Activated CD4-positive, alpha-beta T cell treated with anti-CD3 and anti-CD28 coated beads for 48 hours (primary cell): Measurements from ENCODE around the gene ARMC9.

ENCODE experiments used
- DNase-seq: peaks from one replicate; pipeline ENCODE4 v3.0.0-alpha.2; 2020

ARMC9 gene

DNA sequence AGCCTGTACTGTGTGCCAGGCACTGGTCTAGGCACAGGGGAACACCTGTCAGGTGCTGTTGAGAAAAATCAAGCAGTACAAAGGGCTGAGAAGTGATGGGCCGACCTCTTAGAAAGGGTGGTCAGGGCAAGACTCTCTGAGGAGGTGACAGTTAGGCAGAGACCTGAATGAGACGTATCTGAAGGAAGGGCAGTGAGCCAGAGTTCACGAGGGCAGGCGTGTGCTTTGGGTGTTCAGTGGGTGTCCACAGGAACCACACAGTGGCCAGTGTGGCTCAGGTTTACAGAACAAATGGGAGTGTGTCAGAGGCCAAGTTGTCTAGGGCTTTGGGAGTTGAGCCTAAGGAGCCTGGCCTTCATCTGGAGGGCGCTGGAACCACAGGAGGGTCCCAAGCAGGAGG, 6.2 kb downstream of the ARMC9 start:
- no peak for DNase-seq

GRCh38 chr2:231207734-231208133, 9.3 kb downstream of the ARMC9 start:
- DNase-seq = no peak

- DNase-seq = no peak
These were observed 12.4 kb downstream of the ARMC9 start for GRCh38 chr2:231210782-231211181.

DNA sequence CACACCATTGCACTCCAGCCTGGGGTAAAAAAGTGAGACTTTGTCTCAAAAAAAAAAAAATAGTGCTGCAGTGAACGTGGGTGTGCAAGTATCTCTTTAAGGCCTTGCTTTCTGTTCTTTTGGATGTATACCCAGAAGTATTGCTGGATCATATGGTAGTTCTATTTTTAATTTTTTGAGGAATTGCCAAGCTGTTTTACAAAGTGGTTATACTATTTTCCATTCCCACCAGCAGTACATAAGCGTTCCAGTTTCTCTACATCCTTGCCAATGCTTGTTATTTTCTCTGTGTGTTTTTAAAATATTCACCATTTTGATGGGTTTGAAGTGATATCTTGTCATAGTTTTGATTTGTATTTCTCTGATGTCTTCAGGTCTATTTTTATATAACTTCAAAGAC, 13.1 kb downstream of the ARMC9 start:
- no peak for DNase-seq

GRCh38 chr2:231212329-231212845, 14.0 kb downstream of the ARMC9 start:
- DNase-seq = no peak

- no peak for DNase-seq
These were observed 15.7 kb downstream of the ARMC9 start for GRCh38 chr2:231213931-231214642.

DNA sequence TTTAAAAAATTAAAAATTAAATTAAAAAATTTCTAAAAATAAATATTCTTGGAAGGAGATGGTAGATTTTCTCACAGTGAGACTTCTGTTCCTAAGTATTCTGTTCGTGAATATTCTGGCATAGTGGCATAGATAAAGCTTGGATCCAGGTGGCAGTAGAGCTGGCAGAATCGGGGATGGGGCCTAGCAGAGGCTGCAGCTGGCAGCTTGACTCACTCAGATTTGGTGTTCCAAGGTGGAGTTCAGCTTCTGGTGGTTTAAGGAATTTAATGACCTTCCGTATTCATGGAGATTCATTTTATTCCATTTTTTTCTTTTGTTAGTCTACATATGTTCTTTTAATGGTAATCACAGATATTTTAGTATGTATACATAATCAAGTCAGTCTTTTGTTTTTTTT, 19.9 kb downstream of the ARMC9 start:
- no peak for DNase-seq

GRCh38 chr2:231219289-231219688, 20.9 kb downstream of the ARMC9 start:
- no peak for DNase-seq

- DNase-seq = no peak
These were observed 23.3 kb downstream of the ARMC9 start for GRCh38 chr2:231221761-231222160.

GRCh38 chr2:231222318-231223000, 24.0 kb downstream of the ARMC9 start:
- no peak for DNase-seq

- DNase-seq = no peak
These were observed 24.6 kb downstream of the ARMC9 start for GRCh38 chr2:231223001-231223375.

- DNase-seq = no peak
These were observed 25.1 kb downstream of the ARMC9 start for GRCh38 chr2:231223458-231223976.

DNA sequence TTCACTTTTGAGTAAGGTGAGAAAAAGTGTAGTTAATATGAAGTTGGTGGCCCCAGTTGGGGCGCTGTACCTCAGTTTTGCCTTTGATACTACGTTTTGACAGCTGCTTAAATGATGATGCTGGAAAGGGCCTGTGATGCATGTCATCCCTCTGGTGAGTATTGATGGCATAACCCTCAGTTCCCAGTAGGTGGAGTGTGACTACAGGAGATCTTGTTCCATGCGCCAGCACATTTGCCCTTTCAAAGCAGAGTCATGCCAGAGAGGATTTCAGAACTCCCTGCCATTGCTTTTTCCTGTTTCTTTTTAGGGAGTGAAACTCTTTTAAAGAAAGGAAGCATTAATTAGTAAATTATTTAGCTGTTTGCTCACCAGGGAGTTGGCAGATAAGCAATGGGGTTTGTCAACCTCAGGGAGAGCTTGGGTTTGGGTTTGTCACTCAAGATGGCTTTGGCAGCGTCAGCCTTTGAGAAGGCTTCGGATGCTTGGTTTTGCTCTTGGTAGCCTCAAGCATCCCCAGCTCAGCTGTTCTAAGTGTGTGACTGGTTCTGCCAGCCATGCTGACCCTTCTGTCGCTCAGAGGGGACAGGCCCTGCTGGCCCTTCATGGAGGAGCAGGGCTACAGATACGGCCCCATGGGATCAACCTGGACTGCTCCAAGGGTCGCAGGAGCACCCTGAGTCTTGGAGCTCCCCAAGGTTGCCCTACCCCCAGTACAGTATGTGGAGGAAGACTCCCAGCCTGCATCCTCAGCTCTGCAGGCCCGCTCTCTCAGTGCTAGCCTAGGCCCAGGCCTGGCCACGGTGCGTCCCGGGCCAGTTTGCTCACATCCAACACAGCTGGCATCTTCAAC, 29.1 kb downstream of the ARMC9 start:
- peak; percentile 58 for DNase-seq

DNA sequence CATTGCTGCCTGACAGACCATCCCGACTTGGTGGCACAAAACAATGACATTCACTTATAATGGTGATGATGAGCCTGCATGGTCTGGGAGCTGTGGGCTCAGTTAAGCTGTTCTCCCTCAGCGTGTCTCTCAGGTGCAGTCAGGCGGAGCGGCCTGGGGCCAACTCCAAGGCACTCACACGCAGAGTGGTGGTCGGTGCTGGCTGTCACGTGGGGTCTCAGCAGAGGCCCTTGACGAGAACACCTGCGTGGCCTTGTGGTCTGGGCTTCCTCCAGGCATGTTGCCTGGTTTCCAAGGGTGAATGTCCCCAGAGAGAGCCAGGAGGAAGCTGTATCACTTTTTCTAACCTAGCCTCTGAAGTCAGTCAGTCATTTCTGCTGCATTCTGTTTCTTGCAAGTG, 29.8 kb downstream of the ARMC9 start:
- no peak for DNase-seq

DNA sequence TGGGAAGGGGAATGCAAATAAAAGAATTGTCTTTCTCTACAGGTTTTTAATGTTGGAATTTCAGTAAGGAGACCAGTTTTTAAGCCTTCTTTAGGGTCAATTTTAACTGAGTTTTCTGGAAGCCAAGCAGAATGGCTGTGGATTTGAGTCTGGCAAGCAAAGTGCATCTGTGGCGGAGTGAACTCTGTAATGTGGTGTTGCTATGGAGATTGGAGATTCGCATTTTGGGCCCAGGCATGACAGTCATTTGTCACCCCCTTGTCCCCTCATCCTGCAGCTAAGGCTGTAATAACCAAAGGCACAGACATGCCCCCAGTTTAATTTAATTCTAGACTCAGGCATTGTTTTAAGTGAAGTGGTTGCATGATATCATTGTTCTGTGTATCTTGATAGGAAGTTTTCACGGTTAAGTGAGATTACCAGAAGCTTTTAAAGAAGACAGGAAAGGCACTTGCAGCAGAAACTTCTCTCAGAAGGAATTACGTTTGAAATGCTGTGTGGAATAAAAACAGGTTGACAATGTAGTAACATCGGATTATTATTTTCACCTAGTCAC, 30.6 kb downstream of the ARMC9 start:
- DNase-seq = no peak

GRCh38 chr2:231235217-231235616, 36.8 kb downstream of the ARMC9 start:
- no peak for DNase-seq

- DNase-seq = no peak
These were observed 40.3 kb downstream of the ARMC9 start for GRCh38 chr2:231238689-231239088.

- no peak for DNase-seq
These were observed 41.3 kb downstream of the ARMC9 start for GRCh38 chr2:231239751-231240150.

- DNase-seq = no peak
These were observed 43.5 kb downstream of the ARMC9 start for GRCh38 chr2:231241755-231242507.

- DNase-seq = no peak
These were observed 45.4 kb downstream of the ARMC9 start for GRCh38 chr2:231243866-231244265.

DNA sequence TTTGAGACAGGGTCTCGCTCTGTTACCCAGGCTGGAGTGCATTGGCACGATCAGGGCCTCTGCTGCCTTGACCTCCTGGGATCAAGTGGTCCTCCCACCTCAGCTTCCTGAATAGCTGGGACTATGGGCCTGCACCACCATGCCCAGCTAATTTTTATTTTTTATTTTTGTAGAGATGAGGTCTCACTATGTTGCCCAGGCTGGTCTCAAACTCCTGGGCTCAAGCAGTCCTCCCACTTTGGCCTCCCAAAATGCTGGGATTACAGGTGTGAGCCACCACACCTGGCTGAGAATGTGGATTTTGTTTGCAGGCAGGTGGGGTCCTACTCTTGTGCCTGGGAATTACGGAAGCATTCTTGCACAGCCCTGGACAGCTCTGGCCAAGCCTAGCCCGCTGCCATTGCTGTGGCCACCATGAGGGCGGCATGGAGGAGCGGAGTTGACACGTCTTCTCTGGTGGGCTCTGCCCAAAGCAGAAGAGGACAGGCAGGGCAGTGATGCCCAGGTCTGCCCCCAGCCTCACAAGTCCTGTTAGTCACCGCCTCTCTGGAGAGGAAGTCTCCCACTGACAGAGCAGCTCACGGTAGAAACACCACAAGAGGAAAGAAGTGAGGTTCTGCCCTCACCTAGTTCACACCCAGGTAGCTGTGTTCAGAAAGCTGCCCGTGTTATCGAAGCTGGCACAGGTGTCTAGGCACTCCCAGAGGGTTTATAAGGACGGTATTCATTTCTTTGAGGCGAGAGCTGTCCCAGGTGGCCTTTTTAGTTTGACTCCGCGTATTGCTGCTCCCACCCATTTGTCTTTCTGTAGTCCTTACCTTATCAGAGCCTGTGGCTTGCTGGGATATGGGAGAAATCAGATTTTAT, 46.2 kb downstream of the ARMC9 start:
- no peak for DNase-seq
